22Rv1 (cell line): ENCODE measurements around the gene MEAF6.

Source experiments
- H3K27ac ChIP-seq: fragments of 450-650 bp; 2 replicates; pipeline ENCODE4 v1.5.1; 2017
- ZFX ChIP-seq: fragments of 450-650 bp; IDR thresholded peaks from 2 replicates; pipeline ENCODE4 v1.6.1; 2017; ENCODE audit warnings: antibody characterized with exemption, borderline replicate concordance
- TF ChIP-seq, protein P1 (sequence below): fragments of 450-650 bp; IDR thresholded peaks from 2 replicates; pipeline ENCODE4 v1.5.1; 2017; ENCODE audit warnings: mild to moderate bottlenecking

MEAF6 gene

DNA sequence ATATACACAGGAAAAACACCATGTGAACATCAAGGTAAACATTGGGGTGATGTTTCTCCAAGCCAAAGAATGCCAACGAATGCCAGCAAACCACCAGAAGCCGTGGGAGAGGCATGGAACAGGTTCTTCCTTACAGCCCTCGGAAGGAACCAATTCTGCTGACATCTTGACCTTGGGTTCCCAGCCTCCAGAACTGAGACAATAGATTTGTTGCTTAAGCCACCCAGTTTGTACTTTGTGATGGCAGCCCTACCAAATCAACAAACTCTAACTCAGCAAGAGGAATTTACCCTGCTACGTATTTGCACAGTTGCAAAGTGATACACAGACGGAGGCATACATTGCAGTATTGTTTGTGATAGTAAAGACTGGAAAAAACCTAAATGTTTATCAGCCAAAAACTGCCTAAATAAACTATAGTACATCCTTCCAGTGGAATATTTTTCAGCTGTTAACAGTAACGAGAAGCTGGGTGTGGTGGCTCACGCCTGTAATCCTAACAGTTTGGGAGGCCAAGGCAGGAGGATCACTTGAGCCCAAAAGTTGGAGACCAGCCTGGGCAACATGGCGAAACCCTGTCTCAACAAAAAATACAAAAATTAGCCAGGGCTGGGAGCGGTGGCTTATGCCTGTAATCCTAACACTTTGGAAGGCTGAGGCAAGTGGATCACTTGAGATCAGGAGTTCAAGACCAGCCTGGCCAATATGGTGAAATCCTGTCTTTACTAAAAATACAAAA is 52.7 kb downstream of the MEAF6 start:
- TF ChIP-seq ZFX, result no peak
- TF ChIP-seq, protein P1, sequence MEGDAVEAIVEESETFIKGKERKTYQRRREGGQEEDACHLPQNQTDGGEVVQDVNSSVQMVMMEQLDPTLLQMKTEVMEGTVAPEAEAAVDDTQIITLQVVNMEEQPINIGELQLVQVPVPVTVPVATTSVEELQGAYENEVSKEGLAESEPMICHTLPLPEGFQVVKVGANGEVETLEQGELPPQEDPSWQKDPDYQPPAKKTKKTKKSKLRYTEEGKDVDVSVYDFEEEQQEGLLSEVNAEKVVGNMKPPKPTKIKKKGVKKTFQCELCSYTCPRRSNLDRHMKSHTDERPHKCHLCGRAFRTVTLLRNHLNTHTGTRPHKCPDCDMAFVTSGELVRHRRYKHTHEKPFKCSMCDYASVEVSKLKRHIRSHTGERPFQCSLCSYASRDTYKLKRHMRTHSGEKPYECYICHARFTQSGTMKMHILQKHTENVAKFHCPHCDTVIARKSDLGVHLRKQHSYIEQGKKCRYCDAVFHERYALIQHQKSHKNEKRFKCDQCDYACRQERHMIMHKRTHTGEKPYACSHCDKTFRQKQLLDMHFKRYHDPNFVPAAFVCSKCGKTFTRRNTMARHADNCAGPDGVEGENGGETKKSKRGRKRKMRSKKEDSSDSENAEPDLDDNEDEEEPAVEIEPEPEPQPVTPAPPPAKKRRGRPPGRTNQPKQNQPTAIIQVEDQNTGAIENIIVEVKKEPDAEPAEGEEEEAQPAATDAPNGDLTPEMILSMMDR, result no peak

DNA sequence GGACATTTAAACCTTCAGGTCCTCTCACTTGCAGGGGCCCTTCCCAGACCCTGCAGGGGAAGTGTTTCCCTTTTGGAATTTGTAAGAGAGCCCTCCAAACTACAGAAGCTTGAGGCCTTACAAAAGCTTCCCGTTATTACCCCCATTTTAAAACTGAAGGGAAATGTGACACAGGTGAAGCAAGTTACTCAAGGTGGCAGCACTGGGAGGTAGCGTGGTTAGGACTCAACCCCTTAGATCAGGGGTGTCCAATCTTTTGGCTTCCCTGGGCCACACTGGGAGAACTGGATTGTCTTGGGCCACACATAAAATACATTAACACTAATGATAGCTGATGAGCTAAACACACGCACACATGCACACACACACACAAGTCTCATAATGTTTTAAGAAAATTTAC is 56.0 kb downstream of the MEAF6 start:
- TF ChIP-seq, protein P1, result no peak
- TF ChIP-seq ZFX, result no peak

More for the DNA sequence above, 52.7 kb downstream of the MEAF6 start:
- H3K27ac ChIP-seq, result no peak overlapping the region

GRCh38 chr1:37456614-37457013 is 58.0 kb downstream of the MEAF6 start:
- no peak overlapping the region for H3K27ac ChIP-seq
- TF ChIP-seq, protein P1, result no peak
- no peak for TF ChIP-seq ZFX

More for the DNA sequence above, 56.0 kb downstream of the MEAF6 start:
- H3K27ac ChIP-seq, result no peak overlapping the region

GRCh38 chr1:37455516-37455915 is 59.0 kb downstream of the MEAF6 start:
- no peak for TF ChIP-seq ZFX
- TF ChIP-seq, protein P1, result no peak
- H3K27ac ChIP-seq, result no peak overlapping the region

- no peak overlapping the region for H3K27ac ChIP-seq
Observed at GRCh38 chr1:37453647-37454046, 60.9 kb downstream of the MEAF6 start.

DNA sequence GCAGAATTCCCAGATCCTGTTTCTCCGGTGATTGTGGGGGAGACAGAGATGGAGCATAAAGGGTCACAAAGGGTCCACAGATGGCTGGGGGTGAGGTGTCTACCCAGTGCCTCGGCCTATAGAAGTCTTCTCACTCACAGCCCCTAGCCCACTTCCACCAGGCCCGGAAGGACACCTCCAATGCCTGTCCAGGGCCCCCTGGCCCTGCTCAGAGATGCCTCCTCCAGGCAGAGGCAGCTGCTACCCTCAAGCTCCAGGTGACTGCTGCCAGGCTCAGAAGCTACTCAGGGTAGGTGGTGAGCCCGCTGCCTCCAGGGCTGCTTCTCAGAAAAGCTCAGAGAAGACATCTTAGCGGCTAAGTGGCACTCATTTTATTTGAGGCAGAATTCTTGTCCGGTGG is 62.1 kb downstream of the MEAF6 start:
- no peak for TF ChIP-seq ZFX
- TF ChIP-seq, protein P1, result no peak
- no peak overlapping the region for H3K27ac ChIP-seq

More at GRCh38 chr1:37453647-37454046, 60.9 kb downstream of the MEAF6 start:
- TF ChIP-seq, protein P1, result no peak
- no peak for TF ChIP-seq ZFX

DNA sequence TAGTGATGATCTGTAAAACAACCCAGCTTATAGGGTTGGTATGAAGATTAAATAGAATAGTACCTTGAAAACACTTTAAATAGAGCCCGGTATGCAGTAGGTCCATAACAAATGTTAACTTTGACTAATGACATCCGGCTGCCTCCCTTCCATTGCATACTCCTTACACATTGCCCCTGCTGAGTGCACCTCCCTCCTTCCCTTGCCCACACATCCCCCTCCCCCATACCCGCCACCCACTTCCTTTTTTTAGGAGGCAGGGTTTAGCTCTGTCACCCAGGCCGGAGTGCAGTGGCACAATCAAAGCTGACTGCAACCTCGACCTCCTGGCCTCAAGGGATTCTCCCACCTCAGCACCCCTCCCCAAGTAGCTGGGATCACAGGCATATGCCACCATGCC is 64.6 kb downstream of the MEAF6 start:
- TF ChIP-seq, protein P1, result no peak
- no peak for TF ChIP-seq ZFX
- no peak overlapping the region for H3K27ac ChIP-seq
